H1 (cell line): ENCODE data around the gene RALY. TPM values are rescaled to one million over a fixed set of nuclear protein-coding genes. Genes with fewer than 3 reads are reported as not detected.

Experiments used
- CTCF ChIA-PET: fragments of 300-600 bp; sonication (Branson Sonifier 250); formaldehyde crosslinking; loops from one replicate; lab custom pipeline; 2021; ENCODE audit not compliant: partially characterized antibody; lab: Charles Lee
- POLR2A ChIA-PET: fragments of 300-600 bp; sonication (Branson Sonifier 250); formaldehyde crosslinking; loops from one replicate; lab custom pipeline; 2021; ENCODE audit warnings: inconsistent platforms; ENCODE audit not compliant: partially characterized antibody; lab: Charles Lee
- DNase-seq, 2 experiments: peaks; one replicate each; pipeline versions ENCODE4 v3.0.0 to v3.0.0-alpha.2; 2010 to 2022; ENCODE audit warnings: low spot score in 2 of 2, low read depth in 1 of 2, mixed read lengths in 1 of 2
- FAIRE-seq: peaks from 2 replicates; lab custom pipeline; 2011; peaks lifted over from hg19 to GRCh38; lab: Jason Lieb, UNC
- H2AFZ ChIP-seq: 2 replicates; pipeline ENCODE4 v1.8.1; 2012; ENCODE audit warnings: low read length, inconsistent platforms
- H2AK5ac ChIP-seq: 2 replicates; pipeline ENCODE4 v1.6.1; 2013; ENCODE audit warnings: low read depth, low read length
- H2BK120ac ChIP-seq: replicated peaks from 2 replicates; pipeline ENCODE3; 2013; ENCODE audit warnings: low read depth, low read length, inconsistent platforms
- H2BK12ac ChIP-seq: 2 replicates; pipeline ENCODE4 v1.6.1; 2013; ENCODE audit warnings: low read depth, low read length
- H2BK15ac ChIP-seq: 2 replicates; pipeline ENCODE4 v1.6.1; 2013; ENCODE audit warnings: low read length
- H2BK20ac ChIP-seq: 2 replicates; pipeline ENCODE4 v1.6.1; 2013; ENCODE audit warnings: low read length
- H2BK5ac ChIP-seq: 2 replicates; pipeline ENCODE4 v1.6.1; 2013; ENCODE audit warnings: low read depth, low read length
- H3K14ac ChIP-seq: 2 replicates; pipeline ENCODE4 v1.6.1; 2013; ENCODE audit warnings: inconsistent platforms; ENCODE audit not compliant: insufficient read length
- H3K18ac ChIP-seq: 2 replicates; pipeline ENCODE4 v1.6.1; 2013; ENCODE audit warnings: low read length; ENCODE audit errors: extremely low read depth
- H3K23ac ChIP-seq: 2 replicates; pipeline ENCODE4 v1.6.1; 2013; ENCODE audit warnings: inconsistent platforms; ENCODE audit not compliant: insufficient read length
- H3K23me2 ChIP-seq: 2 replicates; pipeline ENCODE4 v1.6.1; 2013; ENCODE audit warnings: low read depth, low read length
- H3K27ac ChIP-seq: 2 replicates; pipeline ENCODE4 v1.6.1; 2011; ENCODE audit warnings: low read depth, low read length, inconsistent platforms
- H3K27me3 ChIP-seq, 4 experiments: replicated peaks in 1 of 4; 1 replicate in 1 of 4; 2 replicates in 3 of 4; pipeline versions ENCODE4 v1.6.1 to v1.8.1; 2011 to 2013; ENCODE audit warnings: low read length in 3 of 4, mild to moderate bottlenecking in 3 of 4, inconsistent platforms in 2 of 4, mixed read lengths in 2 of 4, moderate library complexity in 1 of 4; ENCODE audit not compliant: control insufficient read depth in 3 of 4, insufficient read depth in 3 of 4; ENCODE audit errors: extremely low read depth in 1 of 4
- H3K36me3 ChIP-seq, 4 experiments: 2 replicates each; pipeline versions ENCODE4 v1.6.1 to v1.8.1; 2011 to 2013; ENCODE audit warnings: mild to moderate bottlenecking in 4 of 4, low read length in 3 of 4, moderate library complexity in 2 of 4, control low read depth in 1 of 4, inconsistent platforms in 1 of 4; ENCODE audit not compliant: insufficient read depth in 4 of 4, control insufficient read depth in 2 of 4
- H3K4ac ChIP-seq: replicated peaks from 2 replicates; pipeline ENCODE3; 2013; ENCODE audit warnings: low read length, low read depth, mixed read lengths, inconsistent platforms; ENCODE audit not compliant: insufficient read length
- H3K4me1 ChIP-seq, 4 experiments: replicated peaks in 1 of 4; 1 replicate in 1 of 4; 2 replicates in 3 of 4; pipeline versions ENCODE4 v1.6.1 to v1.8.1; 2011 to 2013; ENCODE audit warnings: low read length in 3 of 4, inconsistent platforms in 2 of 4, mixed read lengths in 1 of 4; ENCODE audit not compliant: insufficient read depth in 4 of 4, control insufficient read depth in 3 of 4
- H3K4me2 ChIP-seq, 2 experiments: 2 replicates each; pipeline versions ENCODE4 v1.6.1 to v1.8.1; 2011 to 2013; ENCODE audit warnings: low read depth in 2 of 2, low read length in 2 of 2, control low read depth in 1 of 2, inconsistent platforms in 1 of 2, mild to moderate bottlenecking in 1 of 2; ENCODE audit not compliant: insufficient read depth in 1 of 2
- H3K4me3 ChIP-seq, 4 experiments: fragments of 200-600, 300-600 bp in 1 of 4; sonication (generic), shearing (Covaris generic), sonication (Bioruptor Twin) in 1 of 4; 2 replicates each; pipeline versions ENCODE4 v1.5.1 to v1.8.1; 2011 to 2016; ENCODE audit warnings: low read length in 4 of 4, low read depth in 3 of 4, control low read depth in 2 of 4, inconsistent platforms in 2 of 4, mild to moderate bottlenecking in 2 of 4, mixed read lengths in 1 of 4, moderate library complexity in 1 of 4; ENCODE audit not compliant: insufficient read depth in 2 of 4; ENCODE audit errors: extremely low read depth in 1 of 4
- H3K56ac ChIP-seq: replicated peaks from 2 replicates; pipeline ENCODE3; 2013; ENCODE audit warnings: low read depth, mild to moderate bottlenecking, mixed read lengths, low read length, inconsistent platforms; ENCODE audit not compliant: insufficient read length
- H3K79me1 ChIP-seq: 2 replicates; pipeline ENCODE4 v1.6.1; 2013; ENCODE audit warnings: low read depth, low read length, control low read depth
- H3K79me2 ChIP-seq, 2 experiments: 2 replicates each; pipeline versions ENCODE4 v1.6.1 to v1.8.1; 2012 to 2013; ENCODE audit warnings: low read length in 2 of 2, mild to moderate bottlenecking in 2 of 2, inconsistent platforms in 1 of 2; ENCODE audit not compliant: insufficient read depth in 2 of 2, control insufficient read depth in 1 of 2
- H3K9ac ChIP-seq, 4 experiments: replicated peaks in 1 of 4; 1 replicate in 1 of 4; 2 replicates in 3 of 4; pipeline versions ENCODE4 v1.6.1 to v1.8.1; 2011 to 2013; ENCODE audit warnings: low read depth in 3 of 4, low read length in 3 of 4, control low read depth in 2 of 4, mild to moderate bottlenecking in 2 of 4, moderate library complexity in 2 of 4, inconsistent platforms in 1 of 4; ENCODE audit errors: extremely low read depth in 1 of 4
- H3K9me3 ChIP-seq, 2 experiments: 2 replicates each; pipeline versions ENCODE4 v1.6.1 to v1.8.1; 2012 to 2013; ENCODE audit warnings: mild to moderate bottlenecking in 2 of 2, moderate library complexity in 2 of 2, control low read depth in 1 of 2, inconsistent platforms in 1 of 2, low read depth in 1 of 2, low read length in 1 of 2, mixed read lengths in 1 of 2; ENCODE audit not compliant: insufficient read depth in 2 of 2
- H4K20me1 ChIP-seq, 2 experiments: replicated peaks in 1 of 2; 2 replicates each; pipeline versions ENCODE3 to v1.8.1; 2011 to 2013; ENCODE audit warnings: inconsistent platforms in 2 of 2, low read length in 2 of 2, mild to moderate bottlenecking in 1 of 2; ENCODE audit not compliant: insufficient read depth in 2 of 2, control insufficient read depth in 1 of 2
- H4K5ac ChIP-seq: 2 replicates; pipeline ENCODE4 v1.6.1; 2013; ENCODE audit warnings: low read length, low read depth, mixed read lengths, inconsistent platforms; ENCODE audit not compliant: insufficient read length
- H4K8ac ChIP-seq: 2 replicates; pipeline ENCODE4 v1.8.0; 2013; ENCODE audit warnings: mild to moderate bottlenecking, moderate library complexity, low read length, inconsistent platforms; ENCODE audit not compliant: insufficient read depth; ENCODE audit errors: extremely low read depth
- H4K91ac ChIP-seq: replicated peaks from 2 replicates; pipeline ENCODE3; 2013; ENCODE audit warnings: low read length, mixed read lengths, inconsistent platforms; ENCODE audit not compliant: insufficient read length
- ZNF274 ChIP-seq: IDR thresholded peaks from 2 replicates; pipeline ENCODE4 v1.7.0; 2012; ENCODE audit warnings: low read length, borderline replicate concordance; ENCODE audit errors: extremely low read depth
- WGBS, 2 experiments: shearing (Covaris generic) in 1 of 2; methylation state at CpG; one replicate each; pipeline versions ENCODE4 v1.1.6 to v1.1.7; 2013 to 2015; ENCODE audit warnings: low lambda C conversion rate in 2 of 2, mixed read lengths in 2 of 2, inconsistent platforms in 1 of 2, low coverage in 1 of 2, missing lambda C conversion rate in 1 of 2; ENCODE audit not compliant: insufficient replicate concordance in 2 of 2, insufficient coverage in 1 of 2, insufficient read length in 1 of 2; ENCODE audit errors: extremely low coverage in 1 of 2, missing lambda C conversion rate in 1 of 2; 5-methylcytosine and 5-hydroxymethylcytosine counted together
- polyA plus RNA-seq, 7 experiments: library from polyadenylated mRNA; depleted of rRNA in 3 of 7; stranded (reverse) in 5 of 7; unstranded in 2 of 7; fragments of >200 nt in 5 of 7; fragments of 200-250 nt in 2 of 7; gene quantifications; 1 replicate in 5 of 7; 2 replicates in 1 of 7; 4 replicates in 1 of 7; pipeline versions ENCODE4 v1.2.1 to v1.2.3, GENCODE V29; 2011 to 2013; ENCODE audit warnings: missing spikeins in 2 of 7, mixed read lengths in 2 of 7
- total RNA-seq: library from RNA; stranded (reverse); fragmentation: NEBNext Ultra II Directional; extraction: Animal tissue kit (Norgen Biotek cat#: 25700); gene quantifications from 2 replicates; pipeline ENCODE4 v1.2.1, GENCODE V29; 2021

RALY gene
- total and polyA plus RNA-seq, 2 of the 8 experiments (the other 6 are each of a cell fraction or from before 2014, with no cell fraction given), result 133 to 148 TPM

DNA sequence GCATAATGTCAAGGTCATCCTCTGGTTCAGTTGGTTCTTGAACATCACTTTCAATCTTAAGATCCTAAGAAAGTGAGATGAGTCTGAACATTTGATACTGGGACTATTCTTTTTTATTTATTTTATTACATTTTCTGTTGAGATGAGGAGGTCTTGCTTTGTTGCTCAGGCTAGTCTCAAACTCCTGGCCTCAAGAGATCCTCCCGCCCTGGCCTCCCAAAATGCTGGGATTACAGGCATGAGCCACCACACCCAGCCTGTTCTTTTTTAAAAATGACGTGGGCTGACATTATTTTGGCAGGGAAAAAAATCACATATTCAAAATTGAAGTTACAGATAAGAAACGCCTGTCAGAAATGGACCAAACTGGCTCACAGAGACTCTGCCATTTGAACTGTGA lies 104.9 kb downstream of the RALY start:
- Histone ChIP-seq H4K20me1 (peaks cover 19 to 25% of the 10 kb centered on the region in 2 experiments), H4K91ac (no peak overlapping the region), H2BK20ac (no peak overlapping the region), H3K79me1 (no peaks in the 10 kb centered on the region; the same call in 1 of the 2 replicates), H3K27ac (no peak overlapping the region), H2BK120ac (no peak overlapping the region), H2AFZ (no peak overlapping the region), H3K4me2 (no peak overlapping the region), H3K27me3 (no peaks in the 10 kb centered on the region), H3K79me2 (peaks cover 6 to 38% of the 10 kb centered on the region in 2 experiments; a peak in 3 of 4 replicates), H3K18ac (no peak overlapping the region), H2AK5ac (no peak overlapping the region), H4K8ac (no peak overlapping the region), H3K23ac (no peak overlapping the region), H3K4ac (no peak overlapping the region), H3K23me2 (no peaks in the 10 kb centered on the region), H2BK5ac (no peak overlapping the region), H3K9ac (no peak overlapping the region), H2BK12ac (no peak overlapping the region), H2BK15ac (no peak overlapping the region), H3K56ac (no peak overlapping the region), H3K14ac (no peak overlapping the region), H3K36me3 (peaks cover 40 to 99% (median 88%) of the 10 kb centered on the region in 4 experiments), H4K5ac (no peak overlapping the region), H3K4me1 (no peaks in the 10 kb centered on the region), H3K9me3 (no peaks in the 10 kb centered on the region), H3K4me3 (no peak overlapping the region)
- TF ChIP-seq ZNF274, result no peak
- whole genome bisulfite sequencing, 2 experiments, result 83% methylated on average over 3 of the region's 3 CpGs; no CpG with 5 or more reads in 1 of the 2 experiments
- FAIRE-seq, result no peak
- POLR2A ChIA-PET, result interaction anchor here (6.1 to 11.7 kb wide), 3 partner anchors 8 to 14 kb away, joined by 43 to 236 read pairs (median 50); partner anchors contain the start of gene EIF2S2
- no peak for DNase-seq
- CTCF ChIA-PET, result no interaction called here
